ENCODE measurements around the gene FGF4. TPM values are rescaled to one million over a fixed set of nuclear protein-coding genes. Genes with fewer than 3 reads are reported as not detected.

FGF4 gene
- total RNA-seq, 4 donors from 2014 or later: not detected

GRCh38 chr11:69799097-69799496 is 24.0 kb upstream of the FGF4 start:
- 94 to 97% methylated on average over 3 of the region's 3 CpGs for WGBS, 2 donors
- intact Hi-C loops (cut with DNase I): no loop called here
- TF ChIP-seq CTCF (IDR thresholded peaks at IDR 0.05): no peak
- TF ChIP-seq POLR2A (IDR thresholded peaks at IDR 0.05): no peak

DNA sequence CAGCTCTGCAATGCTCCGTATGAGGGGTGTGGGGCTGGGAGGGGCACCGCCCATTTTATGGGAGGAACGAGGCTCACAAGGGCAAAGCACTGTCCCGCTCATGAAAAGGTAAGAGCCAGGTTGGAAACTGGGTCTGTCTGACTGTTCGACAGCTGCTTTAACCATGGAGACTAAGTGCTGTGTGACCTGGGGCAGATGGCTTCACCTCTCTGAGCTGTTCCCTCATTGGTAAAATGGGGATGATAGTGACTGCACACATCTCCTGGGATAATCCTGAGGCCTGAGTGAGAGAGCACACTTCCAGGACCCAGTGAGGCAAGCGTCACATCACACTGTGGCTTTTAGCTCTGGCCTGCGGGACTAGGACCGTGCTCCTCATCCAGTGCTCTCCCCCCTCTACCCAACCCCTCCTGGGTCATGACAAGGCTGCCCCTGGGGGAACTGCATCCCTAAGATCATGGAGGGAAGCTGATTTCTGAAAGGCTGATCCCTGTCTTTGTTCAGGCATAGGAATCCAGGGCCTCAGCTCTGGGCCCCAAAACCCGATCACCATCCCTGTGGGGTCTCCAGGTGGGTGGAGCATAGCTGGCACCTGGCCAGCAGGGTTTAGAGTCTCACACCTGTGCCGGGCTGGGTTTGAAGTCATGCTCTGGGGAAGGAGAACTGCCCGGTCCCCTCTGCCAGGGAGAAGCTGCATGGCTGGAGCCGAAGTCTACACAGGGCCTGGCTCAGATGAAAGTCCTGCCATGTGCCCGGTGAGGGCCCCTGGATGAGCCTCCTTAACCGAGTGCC is 22.8 kb upstream of the FGF4 start:
- no peak overlapping the region for H3K4me3 ChIP-seq (replicated peaks in 1 of 3)
- no peaks in the 10 kb centered on the region for H3K36me3 ChIP-seq
- WGBS, 2 donors: 78 to 80% methylated on average over 10 to 11 of the region's 14 CpGs
- H3K9me3 ChIP-seq: no peaks in the 10 kb centered on the region
- no peak overlapping the region for H3K27ac ChIP-seq
- H3K27me3 ChIP-seq: no peaks in the 10 kb centered on the region
- H3K4me1 ChIP-seq: no peaks in the 10 kb centered on the region
- DNase-seq: no peak
- intact Hi-C loops (cut with DNase I): no loop called here
- no peak for TF ChIP-seq CTCF (IDR thresholded peaks at IDR 0.05)
- no peak for TF ChIP-seq POLR2A (IDR thresholded peaks at IDR 0.05)

More at GRCh38 chr11:69799097-69799496, 24.0 kb upstream of the FGF4 start:
- Histone ChIP-seq H3K27me3 (no peaks in the 10 kb centered on the region), H3K9me3 (no peaks in the 10 kb centered on the region), H3K36me3 (no peaks in the 10 kb centered on the region), H3K27ac (no peak overlapping the region), H3K4me3 (replicated peaks in 1 of 3) (no peak overlapping the region), H3K4me1 (no peaks in the 10 kb centered on the region)
- DNase-seq: no peak

GRCh38 chr11:69797156-69797555 is 22.0 kb upstream of the FGF4 start:
- WGBS, 2 donors: 62 to 74% methylated on average over 4 to 14 of the region's 14 CpGs
- Histone ChIP-seq H3K27ac (no peak overlapping the region), H3K4me3 (replicated peaks in 1 of 3) (no peak overlapping the region), H3K27me3 (no peaks in the 10 kb centered on the region), H3K4me1 (no peaks in the 10 kb centered on the region), H3K9me3 (no peaks in the 10 kb centered on the region), H3K36me3 (no peaks in the 10 kb centered on the region)
- no peak for TF ChIP-seq CTCF (IDR thresholded peaks at IDR 0.05)
- TF ChIP-seq POLR2A (IDR thresholded peaks at IDR 0.05): no peak
- no peak for DNase-seq
- intact Hi-C loops (cut with DNase I): no loop called here

GRCh38 chr11:69796063-69796462 is 20.9 kb upstream of the FGF4 start:
- TF ChIP-seq CTCF (IDR thresholded peaks at IDR 0.05) (no peak), POLR2A (IDR thresholded peaks at IDR 0.05) (no peak)
- H3K4me1 ChIP-seq: no peaks in the 10 kb centered on the region
- no peaks in the 10 kb centered on the region for H3K9me3 ChIP-seq
- intact Hi-C loops (cut with DNase I): no loop called here
- no peak overlapping the region for H3K27ac ChIP-seq
- H3K27me3 ChIP-seq: no peaks in the 10 kb centered on the region
- no peak overlapping the region for H3K4me3 ChIP-seq (replicated peaks in 1 of 3)
- H3K36me3 ChIP-seq: no peaks in the 10 kb centered on the region
- WGBS, 2 donors: 83 to 92% methylated on average over 9 of the region's 9 CpGs
- DNase-seq: no peak
